Measurements from ENCODE around the gene FARP1.

Gene FARP1

GRCh38 chr13:98134901-98135300, 8.0 kb upstream of the FARP1 start:
- no peaks in the 10 kb centered on the region for H3K27me3 ChIP-seq (ENCODE audit: control insufficient read depth, low read length)
- no peak overlapping the region for H3K27ac ChIP-seq (ENCODE audit: low read depth, low read length)
- H3K36me3 ChIP-seq (ENCODE audit: control insufficient read depth, low read length): no peaks in the 10 kb centered on the region
- H3K4me2 ChIP-seq (ENCODE audit: low read length): no peak overlapping the region
- H3F3A ChIP-seq (ENCODE audit: control insufficient read depth, insufficient read depth): no peaks in the 10 kb centered on the region
- no peaks in the 10 kb centered on the region for H4K20me1 ChIP-seq (ENCODE audit: control insufficient read depth, insufficient read depth, low read depth, low read length)
- no peaks in the 10 kb centered on the region for H3K79me2 ChIP-seq (ENCODE audit: control insufficient read depth, low read length)
- TF ChIP-seq CTCF (IDR thresholded peaks at IDR 0.05; ENCODE audit: low read depth, low read length, poor library complexity, severe bottlenecking): no peak
- no peak for TF ChIP-seq EZH2phosphoT487 (IDR thresholded peaks at IDR 0.05; ENCODE audit: borderline replicate concordance, low read length)
- no peaks in the 10 kb centered on the region for H3K4me1 ChIP-seq (ENCODE audit: control insufficient read depth, low read length)
- no peak overlapping the region for H3K4me3 ChIP-seq (ENCODE audit: low read length)
- no peaks in the 10 kb centered on the region for H3K9me3 ChIP-seq (ENCODE audit: control insufficient read depth, insufficient read depth, low read length)
- H3K9me2 ChIP-seq (replicated peaks; ENCODE audit: control insufficient read depth, low read length): no peaks in the 10 kb centered on the region

- H3K79me2 ChIP-seq (ENCODE audit: control insufficient read depth, low read length): no peaks in the 10 kb centered on the region
- H4K20me1 ChIP-seq (ENCODE audit: control insufficient read depth, insufficient read depth, low read depth, low read length): no peaks in the 10 kb centered on the region
- H3K36me3 ChIP-seq (ENCODE audit: control insufficient read depth, low read length): no peaks in the 10 kb centered on the region
- no peaks in the 10 kb centered on the region for H3K4me1 ChIP-seq (ENCODE audit: control insufficient read depth, low read length)
- no peak overlapping the region for H3K27ac ChIP-seq (ENCODE audit: low read depth, low read length)
- H3K27me3 ChIP-seq (ENCODE audit: control insufficient read depth, low read length): peaks cover 6% of the 10 kb centered on the region; the same call in 1 of the 2 replicates
- no peak overlapping the region for H3K4me2 ChIP-seq (ENCODE audit: low read length)
- H3K4me3 ChIP-seq (ENCODE audit: low read length): no peak overlapping the region
- TF ChIP-seq EZH2phosphoT487 (IDR thresholded peaks at IDR 0.05; ENCODE audit: borderline replicate concordance, low read length) (no peak), CTCF (IDR thresholded peaks at IDR 0.05; ENCODE audit: low read depth, low read length, poor library complexity, severe bottlenecking) (no peak)
- H3K9me3 ChIP-seq (ENCODE audit: control insufficient read depth, insufficient read depth, low read length): no peaks in the 10 kb centered on the region
- H3F3A ChIP-seq (ENCODE audit: control insufficient read depth, insufficient read depth): no peaks in the 10 kb centered on the region
- no peaks in the 10 kb centered on the region for H3K9me2 ChIP-seq (replicated peaks; ENCODE audit: control insufficient read depth, low read length)
Observed at GRCh38 chr13:98141091-98141490, 1.8 kb upstream of the FARP1 start.

GRCh38 chr13:98141509-98142379, 1.1 kb upstream of the FARP1 start:
- Histone ChIP-seq H3K4me2 (ENCODE audit: low read length) (no peak overlapping the region), H3K4me3 (ENCODE audit: low read length) (no peak overlapping the region), H3K9me2 (replicated peaks; ENCODE audit: control insufficient read depth, low read length) (no peaks in the 10 kb centered on the region), H3K36me3 (ENCODE audit: control insufficient read depth, low read length) (no peaks in the 10 kb centered on the region), H3K9me3 (ENCODE audit: control insufficient read depth, insufficient read depth, low read length) (no peaks in the 10 kb centered on the region), H3K27me3 (ENCODE audit: control insufficient read depth, low read length) (peaks cover 6% of the 10 kb centered on the region; the same call in 1 of the 2 replicates), H3K79me2 (ENCODE audit: control insufficient read depth, low read length) (no peaks in the 10 kb centered on the region), H3K27ac (ENCODE audit: low read depth, low read length) (no peak overlapping the region), H4K20me1 (ENCODE audit: control insufficient read depth, insufficient read depth, low read depth, low read length) (no peaks in the 10 kb centered on the region), H3K4me1 (ENCODE audit: control insufficient read depth, low read length) (no peaks in the 10 kb centered on the region), H3F3A (ENCODE audit: control insufficient read depth, insufficient read depth) (no peaks in the 10 kb centered on the region)
- TF ChIP-seq CTCF (IDR thresholded peaks at IDR 0.05; ENCODE audit: low read depth, low read length, poor library complexity, severe bottlenecking): no peak
- no peak for TF ChIP-seq EZH2phosphoT487 (IDR thresholded peaks at IDR 0.05; ENCODE audit: borderline replicate concordance, low read length)

Data from DOHH2 (cell line).